HepG2 (cell line): ENCODE results near the gene GPR42. TPM values are rescaled to one million over a fixed set of nuclear protein-coding genes. Genes with fewer than 3 reads are reported as not detected.

Source experiments
- GPN1 ChIP-seq: sonication (generic); formaldehyde crosslinking; IDR thresholded peaks from 2 replicates; pipeline ENCODE4 v1.5.1; 2020; ENCODE audit warnings: missing genetic modification reagents, borderline replicate concordance
- RARA ChIP-seq: IDR thresholded peaks from 2 replicates; pipeline ENCODE4 v1.6.1; 2016; ENCODE audit warnings: missing genetic modification reagents, missing compliant biosample characterization
- SETDB1 ChIP-seq: sonication (generic); formaldehyde crosslinking; IDR thresholded peaks from 2 replicates; pipeline ENCODE4 v1.5.1; 2020; ENCODE audit warnings: missing genetic modification reagents, mild to moderate bottlenecking, borderline replicate concordance
- SP4 ChIP-seq: sonication (generic); formaldehyde crosslinking; IDR thresholded peaks from 2 replicates; pipeline ENCODE4 v1.8.1; 2023; ENCODE audit warnings: mild to moderate bottlenecking, missing genetic modification reagents
- ZBTB7B ChIP-seq: sonication (generic); formaldehyde crosslinking; IDR thresholded peaks from 2 replicates; pipeline ENCODE4 v1.4.0; 2020; ENCODE audit warnings: missing genetic modification reagents
- ZNF260 ChIP-seq: sonication (generic); formaldehyde crosslinking; IDR thresholded peaks from 2 replicates; pipeline ENCODE4 v1.4.0; 2020; ENCODE audit warnings: missing genetic modification reagents, low read depth, mild to moderate bottlenecking, borderline replicate concordance
- ZNF331 ChIP-seq: sonication (generic); formaldehyde crosslinking; IDR thresholded peaks from 2 replicates; pipeline ENCODE4 v1.4.0; 2020; ENCODE audit warnings: missing genetic modification reagents
- ZNF616 ChIP-seq: sonication (generic); formaldehyde crosslinking; IDR thresholded peaks from 2 replicates; pipeline ENCODE4 v1.5.0; 2020; ENCODE audit warnings: low read depth, mild to moderate bottlenecking, missing genetic modification reagents
- ZSCAN31 ChIP-seq: sonication (generic); formaldehyde crosslinking; IDR thresholded peaks from 2 replicates; pipeline ENCODE4 v1.5.0; 2020; ENCODE audit warnings: low read depth, mild to moderate bottlenecking, missing genetic modification reagents
- polyA plus RNA-seq, 8 experiments: library from polyadenylated mRNA; depleted of rRNA in 3 of 8; stranded (reverse) in 7 of 8; unstranded in 1 of 8; fragments of >200 nt; fragmentation: Illumina TruSeq in 4 of 8; extraction: Trizol in 4 of 8; gene quantifications; 2 replicates each; pipeline versions ENCODE4 v1.2.1 to v1.2.3, GENCODE V29; 2011 to 2016; ENCODE audit warnings: low read depth in 4 of 8, missing spikeins in 1 of 8, mixed read lengths in 1 of 8; ENCODE audit not compliant: insufficient read depth in 1 of 8
- total RNA-seq, 5 experiments: library from RNA; depleted of rRNA; stranded (reverse); fragments of >200 nt; fragmentation: Illumina TruSeq; extraction: Trizol; gene quantifications; 2 replicates each; pipeline ENCODE4 v1.2.3, GENCODE V29; 2016; ENCODE audit warnings: low read depth in 1 of 5
- TF ChIP-seq, protein P1 (sequence below): sonication (generic); formaldehyde crosslinking; IDR thresholded peaks from 2 replicates; pipeline ENCODE4 v1.8.0; 2022; ENCODE audit warnings: mild to moderate bottlenecking, missing genetic modification reagents; ENCODE audit not compliant: insufficient replicate concordance
- TF ChIP-seq, protein P2 (sequence below): sonication (generic); formaldehyde crosslinking; IDR thresholded peaks from 2 replicates; pipeline ENCODE4 v1.4.0; 2020; ENCODE audit warnings: missing genetic modification reagents, mild to moderate bottlenecking, borderline replicate concordance
- TF ChIP-seq, protein P3 (sequence below): sonication (generic); formaldehyde crosslinking; IDR thresholded peaks from 2 replicates; pipeline ENCODE4 v1.4.0; 2020; ENCODE audit warnings: missing genetic modification reagents; ENCODE audit errors: not compliant biosample characterization
- TF ChIP-seq, protein P4 (sequence below): IDR thresholded peaks from 2 replicates; pipeline ENCODE4 v1.6.1; 2016; ENCODE audit warnings: missing compliant biosample characterization, missing genetic modification reagents, borderline replicate concordance
- TF ChIP-seq, protein P5 (sequence below): sonication (generic); formaldehyde crosslinking; IDR thresholded peaks from 2 replicates; pipeline ENCODE4 v1.4.0; 2020; ENCODE audit warnings: missing genetic modification reagents
- TF ChIP-seq, protein P6 (sequence below): sonication (generic); formaldehyde crosslinking; IDR thresholded peaks from 2 replicates; pipeline ENCODE4 v1.4.0; 2020; ENCODE audit warnings: missing genetic modification reagents
- TF ChIP-seq, protein P7 (sequence below): sonication (generic); formaldehyde crosslinking; IDR thresholded peaks from 2 replicates; pipeline ENCODE4 v1.5.0; 2020; ENCODE audit warnings: missing genetic modification reagents, mild to moderate bottlenecking, borderline replicate concordance

The GPR42 gene
- total and polyA plus RNA-seq, 2 of the 13 experiments (the other 11 are each of a cell fraction or from before 2014, with no cell fraction given) = not detected

DNA sequence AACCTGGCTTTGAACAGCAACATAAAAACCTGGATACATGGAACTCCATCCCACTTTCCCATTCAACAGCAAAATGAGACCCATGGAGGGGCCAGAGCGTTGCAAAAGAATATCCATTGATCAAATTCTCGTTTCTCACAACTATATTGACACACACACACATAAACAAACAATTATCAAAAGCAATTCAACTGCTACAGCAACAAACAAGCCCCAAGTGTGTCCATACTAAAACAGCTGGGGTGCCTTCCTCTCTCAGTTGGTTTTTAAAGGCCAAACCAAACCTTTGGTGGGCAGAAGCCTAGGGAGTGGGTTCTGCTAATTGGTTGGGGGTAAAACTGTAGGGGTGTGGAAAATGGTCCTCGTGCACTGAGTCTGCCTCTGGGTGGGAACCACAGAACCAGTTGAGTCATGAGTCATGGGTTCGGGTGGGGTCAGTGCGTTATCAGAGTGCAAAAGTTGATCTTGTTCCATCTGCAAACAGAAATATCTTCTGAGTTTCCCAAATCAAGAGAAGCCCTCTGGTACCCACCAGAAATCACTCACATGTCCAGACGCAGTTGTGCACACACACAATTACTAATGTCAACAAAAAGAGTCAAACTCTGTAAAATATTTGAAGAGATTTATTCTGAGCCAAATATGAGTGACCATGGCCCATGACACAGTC, 18.5 kb downstream of the GPR42 start (continued):
- TF ChIP-seq, protein P1, sequence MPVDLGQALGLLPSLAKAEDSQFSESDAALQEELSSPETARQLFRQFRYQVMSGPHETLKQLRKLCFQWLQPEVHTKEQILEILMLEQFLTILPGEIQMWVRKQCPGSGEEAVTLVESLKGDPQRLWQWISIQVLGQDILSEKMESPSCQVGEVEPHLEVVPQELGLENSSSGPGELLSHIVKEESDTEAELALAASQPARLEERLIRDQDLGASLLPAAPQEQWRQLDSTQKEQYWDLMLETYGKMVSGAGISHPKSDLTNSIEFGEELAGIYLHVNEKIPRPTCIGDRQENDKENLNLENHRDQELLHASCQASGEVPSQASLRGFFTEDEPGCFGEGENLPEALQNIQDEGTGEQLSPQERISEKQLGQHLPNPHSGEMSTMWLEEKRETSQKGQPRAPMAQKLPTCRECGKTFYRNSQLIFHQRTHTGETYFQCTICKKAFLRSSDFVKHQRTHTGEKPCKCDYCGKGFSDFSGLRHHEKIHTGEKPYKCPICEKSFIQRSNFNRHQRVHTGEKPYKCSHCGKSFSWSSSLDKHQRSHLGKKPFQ (CRISPR knock-in tag) = peak; percentile 27
- no peak for TF ChIP-seq ZSCAN31 (CRISPR knock-in tag)
- TF ChIP-seq, protein P2, sequence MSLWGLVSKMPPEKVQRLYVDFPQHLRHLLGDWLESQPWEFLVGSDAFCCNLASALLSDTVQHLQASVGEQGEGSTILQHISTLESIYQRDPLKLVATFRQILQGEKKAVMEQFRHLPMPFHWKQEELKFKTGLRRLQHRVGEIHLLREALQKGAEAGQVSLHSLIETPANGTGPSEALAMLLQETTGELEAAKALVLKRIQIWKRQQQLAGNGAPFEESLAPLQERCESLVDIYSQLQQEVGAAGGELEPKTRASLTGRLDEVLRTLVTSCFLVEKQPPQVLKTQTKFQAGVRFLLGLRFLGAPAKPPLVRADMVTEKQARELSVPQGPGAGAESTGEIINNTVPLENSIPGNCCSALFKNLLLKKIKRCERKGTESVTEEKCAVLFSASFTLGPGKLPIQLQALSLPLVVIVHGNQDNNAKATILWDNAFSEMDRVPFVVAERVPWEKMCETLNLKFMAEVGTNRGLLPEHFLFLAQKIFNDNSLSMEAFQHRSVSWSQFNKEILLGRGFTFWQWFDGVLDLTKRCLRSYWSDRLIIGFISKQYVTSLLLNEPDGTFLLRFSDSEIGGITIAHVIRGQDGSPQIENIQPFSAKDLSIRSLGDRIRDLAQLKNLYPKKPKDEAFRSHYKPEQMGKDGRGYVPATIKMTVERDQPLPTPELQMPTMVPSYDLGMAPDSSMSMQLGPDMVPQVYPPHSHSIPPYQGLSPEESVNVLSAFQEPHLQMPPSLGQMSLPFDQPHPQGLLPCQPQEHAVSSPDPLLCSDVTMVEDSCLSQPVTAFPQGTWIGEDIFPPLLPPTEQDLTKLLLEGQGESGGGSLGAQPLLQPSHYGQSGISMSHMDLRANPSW (CRISPR knock-in tag) = no peak
- TF ChIP-seq ZNF616 (CRISPR knock-in tag) = no peak
- TF ChIP-seq, protein P3, sequence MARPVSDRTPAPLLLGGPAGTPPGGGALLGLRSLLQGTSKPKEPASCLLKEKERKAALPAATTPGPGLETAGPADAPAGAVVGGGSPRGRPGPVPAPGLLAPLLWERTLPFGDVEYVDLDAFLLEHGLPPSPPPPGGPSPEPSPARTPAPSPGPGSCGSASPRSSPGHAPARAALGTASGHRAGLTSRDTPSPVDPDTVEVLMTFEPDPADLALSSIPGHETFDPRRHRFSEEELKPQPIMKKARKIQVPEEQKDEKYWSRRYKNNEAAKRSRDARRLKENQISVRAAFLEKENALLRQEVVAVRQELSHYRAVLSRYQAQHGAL (CRISPR knock-in tag) = no peak
- TF ChIP-seq ZNF260 = no peak
- TF ChIP-seq GPN1 (CRISPR knock-in tag) = no peak
- TF ChIP-seq SETDB1 (CRISPR knock-in tag) = no peak
- TF ChIP-seq, protein P4, sequence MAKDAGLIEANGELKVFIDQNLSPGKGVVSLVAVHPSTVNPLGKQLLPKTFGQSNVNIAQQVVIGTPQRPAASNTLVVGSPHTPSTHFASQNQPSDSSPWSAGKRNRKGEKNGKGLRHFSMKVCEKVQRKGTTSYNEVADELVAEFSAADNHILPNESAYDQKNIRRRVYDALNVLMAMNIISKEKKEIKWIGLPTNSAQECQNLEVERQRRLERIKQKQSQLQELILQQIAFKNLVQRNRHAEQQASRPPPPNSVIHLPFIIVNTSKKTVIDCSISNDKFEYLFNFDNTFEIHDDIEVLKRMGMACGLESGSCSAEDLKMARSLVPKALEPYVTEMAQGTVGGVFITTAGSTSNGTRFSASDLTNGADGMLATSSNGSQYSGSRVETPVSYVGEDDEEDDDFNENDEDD (CRISPR knock-in tag) = 0 out of 2 replicates have a peak, but pooled peaks have one; percentile 42
- TF ChIP-seq RARA (CRISPR knock-in tag) = peak; percentile 82
- peak; percentile 43; the same call in 1 of the 2 replicates for TF ChIP-seq ZBTB7B (CRISPR knock-in tag)
- TF ChIP-seq, protein P5, sequence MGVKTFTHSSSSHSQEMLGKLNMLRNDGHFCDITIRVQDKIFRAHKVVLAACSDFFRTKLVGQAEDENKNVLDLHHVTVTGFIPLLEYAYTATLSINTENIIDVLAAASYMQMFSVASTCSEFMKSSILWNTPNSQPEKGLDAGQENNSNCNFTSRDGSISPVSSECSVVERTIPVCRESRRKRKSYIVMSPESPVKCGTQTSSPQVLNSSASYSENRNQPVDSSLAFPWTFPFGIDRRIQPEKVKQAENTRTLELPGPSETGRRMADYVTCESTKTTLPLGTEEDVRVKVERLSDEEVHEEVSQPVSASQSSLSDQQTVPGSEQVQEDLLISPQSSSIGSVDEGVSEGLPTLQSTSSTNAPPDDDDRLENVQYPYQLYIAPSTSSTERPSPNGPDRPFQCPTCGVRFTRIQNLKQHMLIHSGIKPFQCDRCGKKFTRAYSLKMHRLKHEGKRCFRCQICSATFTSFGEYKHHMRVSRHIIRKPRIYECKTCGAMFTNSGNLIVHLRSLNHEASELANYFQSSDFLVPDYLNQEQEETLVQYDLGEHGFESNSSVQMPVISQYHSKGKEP (CRISPR knock-in tag) = no peak
- TF ChIP-seq, protein P6, sequence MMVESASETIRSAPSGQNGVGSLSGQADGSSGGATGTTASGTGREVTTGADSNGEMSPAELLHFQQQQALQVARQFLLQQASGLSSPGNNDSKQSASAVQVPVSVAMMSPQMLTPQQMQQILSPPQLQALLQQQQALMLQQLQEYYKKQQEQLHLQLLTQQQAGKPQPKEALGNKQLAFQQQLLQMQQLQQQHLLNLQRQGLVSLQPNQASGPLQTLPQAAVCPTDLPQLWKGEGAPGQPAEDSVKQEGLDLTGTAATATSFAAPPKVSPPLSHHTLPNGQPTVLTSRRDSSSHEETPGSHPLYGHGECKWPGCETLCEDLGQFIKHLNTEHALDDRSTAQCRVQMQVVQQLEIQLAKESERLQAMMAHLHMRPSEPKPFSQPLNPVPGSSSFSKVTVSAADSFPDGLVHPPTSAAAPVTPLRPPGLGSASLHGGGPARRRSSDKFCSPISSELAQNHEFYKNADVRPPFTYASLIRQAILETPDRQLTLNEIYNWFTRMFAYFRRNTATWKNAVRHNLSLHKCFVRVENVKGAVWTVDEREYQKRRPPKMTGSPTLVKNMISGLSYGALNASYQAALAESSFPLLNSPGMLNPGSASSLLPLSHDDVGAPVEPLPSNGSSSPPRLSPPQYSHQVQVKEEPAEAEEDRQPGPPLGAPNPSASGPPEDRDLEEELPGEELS (CRISPR knock-in tag) = peak; percentile 56
- TF ChIP-seq SP4 (CRISPR knock-in tag) = no peak
- TF ChIP-seq ZNF331 (CRISPR knock-in tag) = peak; percentile 56; the same call in 1 of the 2 replicates
- TF ChIP-seq, protein P7, sequence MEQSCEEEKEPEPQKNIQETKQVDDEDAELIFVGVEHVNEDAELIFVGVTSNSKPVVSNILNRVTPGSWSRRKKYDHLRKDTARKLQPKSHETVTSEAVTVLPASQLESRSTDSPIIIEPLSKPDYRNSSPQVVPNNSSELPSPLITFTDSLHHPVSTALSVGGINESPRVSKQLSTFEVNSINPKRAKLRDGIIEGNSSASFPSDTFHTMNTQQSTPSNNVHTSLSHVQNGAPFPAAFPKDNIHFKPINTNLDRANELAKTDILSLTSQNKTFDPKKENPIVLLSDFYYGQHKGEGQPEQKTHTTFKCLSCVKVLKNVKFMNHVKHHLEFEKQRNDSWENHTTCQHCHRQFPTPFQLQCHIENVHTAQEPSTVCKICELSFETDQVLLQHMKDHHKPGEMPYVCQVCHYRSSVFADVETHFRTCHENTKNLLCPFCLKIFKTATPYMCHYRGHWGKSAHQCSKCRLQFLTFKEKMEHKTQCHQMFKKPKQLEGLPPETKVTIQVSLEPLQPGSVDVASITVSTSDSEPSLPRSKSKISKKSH (CRISPR knock-in tag) = no peak
